ENCODE results near the gene HK2.

- TF ChIP-seq EZH2 (IDR thresholded peaks at IDR 0.05; ENCODE audit: insufficient read depth, poor library complexity, severe bottlenecking) (no peak), EZH2phosphoT487 (IDR thresholded peaks at IDR 0.05; ENCODE audit: insufficient read depth, low read depth) (no peak)
Observed at GRCh38 chr2:74876081-74876886, 42.4 kb downstream of the HK2 start.

Measured in GM23248 (cell line).